ENCODE data around the gene CHST6.
"Not testable (repeated sequence)": the region's sequence is repeated elsewhere in the genome, so short reads cannot be mapped to it uniquely, and the experiment has no call there.

The CHST6 gene

GRCh38 chr16:75472908-75473877, 22.0 kb downstream of the CHST6 start:
- DNase-seq = no peak

- DNase-seq = peak; percentile 66
These were observed 23.3 kb downstream of the CHST6 start for GRCh38 chr16:75471723-75472633.

GRCh38 chr16:75466760-75467159, 28.5 kb downstream of the CHST6 start:
- no peak for DNase-seq

GRCh38 chr16:75464122-75464918, 30.9 kb downstream of the CHST6 start, which contains the start of gene TMEM170A:
Gene TMEM170A (minus strand): TSS chr16:75464689. CDS start chr16:75464600, 89 bp downstream.
- peak; percentile 99 for DNase-seq

- DNase-seq = peak; percentile 7
These were observed 31.7 kb downstream of the CHST6 start for GRCh38 chr16:75463389-75464121.

GRCh38 chr16:75462806-75463205, 32.4 kb downstream of the CHST6 start:
- DNase-seq = peak; percentile 84

GRCh38 chr16:75461575-75461974, 33.7 kb downstream of the CHST6 start:
- DNase-seq = no peak

- DNase-seq = no peak
These were observed 34.8 kb downstream of the CHST6 start for GRCh38 chr16:75460446-75460845.

- no peak for DNase-seq
These were observed 35.5 kb downstream of the CHST6 start for GRCh38 chr16:75459691-75460090.

GRCh38 chr16:75458439-75458838, 36.8 kb downstream of the CHST6 start:
- DNase-seq = no peak

GRCh38 chr16:75458029-75458428, 37.2 kb downstream of the CHST6 start:
- DNase-seq = no peak

GRCh38 chr16:75457485-75458021, 37.7 kb downstream of the CHST6 start:
- DNase-seq = no peak

GRCh38 chr16:75456971-75457370, 38.3 kb downstream of the CHST6 start:
- no peak for DNase-seq

GRCh38 chr16:75456486-75456885, 38.8 kb downstream of the CHST6 start:
- not testable (repeated sequence) for DNase-seq

GRCh38 chr16:75455677-75456076, 39.6 kb downstream of the CHST6 start:
- DNase-seq = no peak

- no peak for DNase-seq
These were observed 42.6 kb downstream of the CHST6 start for GRCh38 chr16:75452464-75453190.

- no peak for DNase-seq
These were observed 48.8 kb downstream of the CHST6 start for GRCh38 chr16:75446416-75446815.

GRCh38 chr16:75445298-75445697, 49.9 kb downstream of the CHST6 start:
- DNase-seq = no peak

GRCh38 chr16:75443298-75443697, 51.9 kb downstream of the CHST6 start:
- DNase-seq = no peak

GRCh38 chr16:75433732-75434413, 61.4 kb downstream of the CHST6 start:
- DNase-seq = peak; percentile 92
